Stimulated activated effector memory CD8-positive, alpha-beta T cell treated with anti-CD3 and anti-CD28 coated beads, Interleukin-12 subunit alpha, Interleukin-12 subunit beta, amount 100 ng/mL, for 72 hours (primary cell): ENCODE measurements around the gene SLC6A19.
A peak's percentile ranks its signal among the peaks of the same experiment; 100 is the strongest.

ENCODE experiments used
- ATAC-seq: fragments of 150-1000 bp; cut with Tn5 transposase; 2 replicates; pipeline ENCODE4 v1.10.0; 2021
- DNase-seq, 2 donors: peaks; one replicate each; pipeline ENCODE4 v3.0.0; 2021 to 2022; ENCODE audit warnings: low spot score in 2 of 2
- H3K27ac Mint-ChIP-seq: one replicate; pipeline ENCODE4 v1.8.0; 2022; ENCODE audit warnings: mild to moderate bottlenecking, mixed read lengths
- H3K36me3 Mint-ChIP-seq: one replicate; pipeline ENCODE4 v1.8.0; 2022; ENCODE audit warnings: mild to moderate bottlenecking, mixed read lengths
- H3K4me1 Mint-ChIP-seq: one replicate; pipeline ENCODE4 v1.8.0; 2022; ENCODE audit warnings: mixed read lengths
- H3K4me3 Mint-ChIP-seq: one replicate; pipeline ENCODE4 v1.8.0; 2022; ENCODE audit warnings: mild to moderate bottlenecking, mixed read lengths
- H3K9me3 Mint-ChIP-seq: one replicate; pipeline ENCODE4 v1.8.0; 2022; ENCODE audit warnings: mixed read lengths

The SLC6A19 gene

DNA sequence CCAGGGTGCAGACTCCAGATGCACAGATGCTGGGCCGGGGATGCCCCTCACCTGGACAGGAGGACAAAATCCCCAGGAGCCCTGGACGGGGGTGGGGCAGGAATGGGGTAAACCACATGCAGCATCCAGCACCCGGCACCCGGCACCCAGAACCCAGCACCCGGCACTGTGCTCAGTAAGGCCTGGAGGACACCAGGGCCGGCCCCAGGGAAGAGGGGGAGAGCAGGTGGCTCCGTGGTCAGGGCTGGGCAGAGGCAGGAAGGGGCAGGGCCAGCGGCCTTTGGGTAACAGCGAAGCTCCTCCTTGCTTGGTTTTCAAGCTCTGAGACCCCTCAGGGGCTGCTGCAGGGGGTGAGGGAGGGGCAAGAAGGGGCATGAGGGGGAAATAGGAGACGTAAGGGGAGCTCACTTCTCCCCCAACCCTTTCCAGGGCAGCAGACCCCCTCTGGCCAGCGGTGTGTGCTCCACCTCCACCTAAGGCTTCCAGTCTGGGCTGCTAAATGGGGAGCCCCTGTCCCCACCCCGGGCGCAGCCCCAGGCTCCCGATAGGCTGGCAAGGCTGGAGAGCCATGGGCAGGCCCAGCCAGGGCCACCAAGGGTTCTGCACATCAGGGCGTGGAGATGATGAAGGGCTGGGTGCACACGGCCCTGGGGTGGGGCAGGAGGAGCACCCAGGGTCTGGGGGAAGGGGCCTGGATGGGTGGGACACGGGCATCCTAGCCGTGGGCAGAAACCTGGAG is 17.8 kb upstream of the SLC6A19 start:
- H3K4me1 Mint-ChIP-seq: no peaks in the 10 kb centered on the region
- H3K4me3 Mint-ChIP-seq: no peak overlapping the region
- ATAC-seq (no peak), DNase-seq (no peak)
- no peaks in the 10 kb centered on the region for H3K36me3 Mint-ChIP-seq
- H3K9me3 Mint-ChIP-seq: no peaks in the 10 kb centered on the region
- H3K27ac Mint-ChIP-seq: no peak overlapping the region

DNA sequence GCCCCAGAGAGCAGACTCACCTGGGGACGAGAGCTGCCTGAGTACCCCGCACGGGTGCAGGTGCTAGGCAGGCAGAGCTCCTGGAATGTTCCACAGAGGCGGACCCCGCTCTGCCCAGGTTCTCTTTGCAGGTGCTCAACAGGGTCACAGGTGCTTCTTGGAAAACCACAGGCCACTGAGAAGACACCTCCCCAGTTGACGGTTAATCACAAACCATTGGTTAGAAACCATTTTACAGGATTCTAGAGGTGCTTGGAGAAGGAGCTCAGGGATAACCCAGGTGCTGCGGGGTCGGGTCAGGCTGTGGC is 17.3 kb upstream of the SLC6A19 start:
- Mint-ChIP-seq H3K27ac (no peak overlapping the region), H3K36me3 (no peaks in the 10 kb centered on the region), H3K9me3 (no peaks in the 10 kb centered on the region), H3K4me3 (no peak overlapping the region), H3K4me1 (no peaks in the 10 kb centered on the region)
- no peak for ATAC-seq
- no peak for DNase-seq

DNA sequence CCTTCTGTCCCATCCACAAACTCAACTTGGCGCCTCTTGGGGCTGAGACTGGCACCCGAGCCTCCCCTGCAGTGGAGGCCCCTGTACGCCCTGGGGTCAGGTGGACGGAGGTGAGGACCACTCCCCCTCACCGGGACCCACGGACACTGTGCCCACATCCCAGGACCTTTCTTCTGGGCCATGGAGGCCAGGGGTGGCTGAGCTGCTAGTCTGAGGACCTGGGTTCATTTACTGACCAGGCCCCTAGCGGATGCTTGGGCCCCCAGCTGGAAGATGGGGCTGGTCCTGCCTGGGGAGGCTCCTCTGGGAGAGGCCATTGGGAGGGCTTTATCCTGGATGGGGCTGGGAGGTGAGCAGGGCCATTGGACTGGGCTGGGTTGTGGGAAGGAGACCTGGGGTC is 16.9 kb upstream of the SLC6A19 start:
- no peaks in the 10 kb centered on the region for H3K9me3 Mint-ChIP-seq
- ATAC-seq (no peak), DNase-seq (no peak)
- no peak overlapping the region for H3K27ac Mint-ChIP-seq
- no peaks in the 10 kb centered on the region for H3K4me1 Mint-ChIP-seq
- no peak overlapping the region for H3K4me3 Mint-ChIP-seq
- no peaks in the 10 kb centered on the region for H3K36me3 Mint-ChIP-seq

DNA sequence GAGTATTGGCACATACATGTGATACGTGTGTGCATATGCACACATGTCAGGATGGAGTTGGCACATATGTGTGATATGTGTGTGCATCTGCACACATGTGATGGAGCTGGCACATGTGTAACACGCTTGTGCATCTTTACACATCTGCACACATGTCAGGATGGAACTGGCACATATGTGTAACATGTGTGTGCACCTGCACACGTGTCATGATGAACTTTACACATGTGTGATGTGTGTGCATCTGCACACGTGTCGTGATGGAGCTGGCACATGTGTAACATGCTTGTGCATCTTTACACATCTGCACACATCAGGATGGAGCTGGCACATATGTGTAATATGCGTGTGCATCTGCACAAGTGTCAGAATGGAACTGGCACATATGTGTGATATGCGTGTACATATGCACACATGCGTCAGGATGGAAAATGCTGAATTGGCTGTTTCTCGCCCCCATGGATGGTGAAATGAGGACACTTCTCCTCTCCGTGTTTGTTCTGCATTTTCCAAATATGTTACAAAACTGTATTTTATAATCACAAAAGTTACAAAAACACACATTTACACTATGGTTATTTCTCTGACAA is 16.3 kb upstream of the SLC6A19 start:
- H3K4me3 Mint-ChIP-seq: no peak overlapping the region
- DNase-seq: no peak
- no peak for ATAC-seq
- H3K9me3 Mint-ChIP-seq: no peaks in the 10 kb centered on the region
- H3K4me1 Mint-ChIP-seq: no peaks in the 10 kb centered on the region
- no peaks in the 10 kb centered on the region for H3K36me3 Mint-ChIP-seq
- no peak overlapping the region for H3K27ac Mint-ChIP-seq

DNA sequence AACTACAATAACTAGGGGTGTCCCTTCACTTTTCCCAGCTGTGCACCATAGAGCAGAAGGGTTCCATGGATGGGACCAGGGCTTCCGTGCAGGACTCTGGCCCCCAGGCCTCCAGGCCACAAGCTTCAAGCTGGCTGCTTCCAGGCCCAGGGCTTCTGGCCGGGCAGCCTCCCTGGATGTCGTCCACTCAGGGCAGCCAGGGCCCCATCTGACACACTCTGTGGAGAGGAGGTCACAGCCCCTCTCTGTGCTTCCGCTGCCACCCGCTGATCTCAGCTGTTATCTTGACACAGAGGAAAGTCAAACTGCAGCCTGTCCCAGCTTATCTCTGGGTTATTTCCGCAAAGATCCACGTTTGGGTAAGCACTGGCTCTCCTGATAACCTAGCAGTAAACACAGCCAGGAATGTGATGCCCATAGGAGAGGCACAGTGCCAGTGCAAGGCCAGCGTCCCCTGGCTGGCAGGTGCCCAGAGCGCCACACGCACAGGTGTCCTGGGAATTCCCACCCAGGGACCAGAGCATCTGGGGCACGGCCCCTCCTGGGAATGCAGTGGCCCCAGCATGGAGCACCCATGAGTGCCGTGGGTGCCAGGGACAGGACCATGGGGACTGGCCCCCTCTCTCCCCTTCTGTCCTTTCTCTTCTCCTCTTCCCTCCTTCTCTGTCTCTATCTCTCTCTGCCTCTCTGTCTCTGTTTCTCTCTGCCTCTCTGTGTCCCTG is 15.6 kb upstream of the SLC6A19 start:
- no peaks in the 10 kb centered on the region for H3K4me1 Mint-ChIP-seq
- ATAC-seq (no peak), DNase-seq (no peak)
- no peaks in the 10 kb centered on the region for H3K9me3 Mint-ChIP-seq
- H3K36me3 Mint-ChIP-seq: no peaks in the 10 kb centered on the region
- H3K27ac Mint-ChIP-seq: no peak overlapping the region
- no peak overlapping the region for H3K4me3 Mint-ChIP-seq

DNA sequence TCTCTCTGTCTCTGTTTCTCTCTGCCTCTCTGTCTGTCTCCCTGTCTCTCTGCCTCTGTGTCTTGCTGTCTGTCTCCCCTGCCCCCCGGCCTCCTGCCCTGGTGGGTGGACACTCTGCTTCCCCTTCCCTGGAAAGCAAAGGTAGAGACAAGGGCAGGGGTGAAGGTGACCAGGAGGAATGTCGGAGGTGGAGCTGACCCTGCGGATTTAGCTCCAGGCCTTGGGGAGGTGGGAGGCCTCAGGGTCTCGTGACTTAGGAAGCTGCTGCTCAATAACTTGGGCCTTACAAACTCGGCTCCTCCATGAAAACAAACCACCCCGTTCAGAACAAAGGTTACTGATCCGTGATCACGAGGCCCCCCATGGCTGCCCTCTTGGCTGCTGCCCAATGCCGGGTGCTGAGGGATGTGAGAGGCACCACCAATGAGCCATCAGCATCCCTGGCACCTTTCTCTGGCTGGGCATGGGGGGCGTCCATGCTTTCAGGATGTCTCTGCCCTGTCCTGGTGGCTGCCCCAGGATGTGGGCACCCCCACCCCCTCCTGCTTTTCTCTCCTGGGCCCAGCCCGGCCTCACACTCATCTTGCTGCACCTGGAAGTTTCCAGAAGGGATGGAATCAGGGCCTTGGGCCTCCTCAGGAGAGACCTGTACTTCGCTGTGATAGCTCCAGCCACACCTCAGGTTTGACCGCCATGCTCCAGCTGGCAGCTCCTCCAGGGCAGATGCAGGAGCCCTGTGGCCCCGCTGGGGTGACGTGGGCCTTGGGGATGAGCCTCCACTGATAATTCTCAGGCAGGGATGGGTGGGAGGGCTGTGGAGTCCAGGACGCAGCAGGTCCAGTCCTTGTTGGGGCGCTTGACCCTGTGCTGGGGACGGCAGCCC is 14.8 kb upstream of the SLC6A19 start:
- H3K4me1 Mint-ChIP-seq: no peaks in the 10 kb centered on the region

DNA sequence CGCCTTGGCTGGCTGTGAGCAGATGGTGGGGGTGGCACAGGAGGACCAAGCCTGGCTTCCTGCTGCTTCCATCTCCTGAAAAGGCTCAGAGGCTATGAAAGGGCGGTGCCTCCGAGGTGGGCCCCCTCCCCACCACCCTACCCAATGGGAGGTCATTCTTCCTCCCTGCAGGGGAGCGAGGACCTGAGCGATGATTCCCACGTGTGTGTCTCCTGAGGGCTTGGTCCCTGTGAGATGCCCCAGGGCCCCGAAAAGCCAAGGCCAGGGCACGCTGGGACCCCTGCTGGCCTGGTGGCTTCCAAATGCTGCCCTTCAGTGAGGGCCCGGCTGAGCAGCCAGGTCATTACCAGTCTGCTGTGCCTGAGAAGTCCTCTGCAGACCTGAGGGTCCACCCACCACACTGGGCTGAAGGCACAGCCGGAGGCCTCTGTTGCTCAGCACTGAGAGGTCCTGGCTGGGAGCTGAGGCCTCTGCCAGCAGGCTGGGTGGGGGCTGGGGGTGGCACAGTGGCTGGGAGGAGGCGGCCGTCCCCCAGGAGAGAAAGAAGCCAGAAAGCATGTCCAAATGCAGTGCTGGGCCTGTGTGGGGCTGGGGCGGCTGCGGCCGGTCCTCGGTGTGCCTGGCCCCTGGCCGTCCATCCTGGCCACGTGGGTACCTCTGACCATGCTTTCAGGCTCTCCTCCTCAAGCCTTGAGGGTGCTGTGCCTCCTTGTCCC is 14.0 kb upstream of the SLC6A19 start:
- Mint-ChIP-seq H3K36me3 (no peaks in the 10 kb centered on the region), H3K4me3 (no peak overlapping the region), H3K4me1 (no peaks in the 10 kb centered on the region), H3K27ac (no peak overlapping the region), H3K9me3 (no peaks in the 10 kb centered on the region)
- DNase-seq (no peak), ATAC-seq (no peak)

More for the DNA sequence above, 14.8 kb upstream of the SLC6A19 start:
- Mint-ChIP-seq H3K4me3 (no peak overlapping the region), H3K9me3 (no peaks in the 10 kb centered on the region), H3K27ac (no peak overlapping the region), H3K36me3 (no peaks in the 10 kb centered on the region)
- no peak for ATAC-seq
- DNase-seq: no peak

DNA sequence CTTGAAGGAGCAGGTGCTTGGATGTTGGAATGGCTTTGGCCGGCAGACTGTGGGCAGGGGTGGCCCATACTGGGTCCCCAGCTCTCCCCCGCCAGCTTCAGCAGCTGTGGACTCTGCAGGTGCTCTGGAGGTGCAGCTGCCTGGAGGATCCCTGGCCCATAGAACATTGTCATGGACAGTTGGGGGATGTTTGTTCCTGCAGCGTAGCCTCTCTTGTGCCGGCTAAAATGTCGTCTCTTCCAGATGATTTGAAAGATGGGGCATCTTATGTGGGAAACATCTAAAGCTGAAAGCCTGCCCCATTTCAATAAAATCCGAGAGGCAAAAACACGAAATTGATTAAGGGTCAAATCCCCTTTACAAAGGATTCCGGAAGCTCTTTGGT is 13.5 kb upstream of the SLC6A19 start:
- DNase-seq (no peak), ATAC-seq (no peak)
- H3K4me3 Mint-ChIP-seq: no peak overlapping the region
- no peaks in the 10 kb centered on the region for H3K9me3 Mint-ChIP-seq
- no peak overlapping the region for H3K27ac Mint-ChIP-seq
- no peaks in the 10 kb centered on the region for H3K4me1 Mint-ChIP-seq
- H3K36me3 Mint-ChIP-seq: no peaks in the 10 kb centered on the region

DNA sequence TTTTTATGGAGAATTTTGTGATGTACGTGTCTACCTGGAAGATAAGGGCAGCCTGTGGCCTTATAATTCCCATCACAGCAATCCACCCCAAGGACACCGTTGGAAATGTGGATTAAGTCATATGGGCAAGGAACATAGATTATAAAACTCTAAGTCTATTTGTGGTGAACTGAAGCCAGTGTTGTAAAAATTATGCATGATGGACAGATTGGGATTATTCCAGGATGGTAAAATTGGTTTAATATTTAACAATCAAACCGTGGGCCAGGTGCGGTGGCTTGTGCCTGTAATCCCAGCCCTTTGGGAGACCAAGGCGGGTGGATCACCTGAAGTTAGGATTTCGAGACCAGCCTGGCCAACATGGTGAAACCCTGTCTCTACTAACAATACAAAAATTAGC is 12.9 kb upstream of the SLC6A19 start:
- no peaks in the 10 kb centered on the region for H3K4me1 Mint-ChIP-seq
- H3K36me3 Mint-ChIP-seq: no peaks in the 10 kb centered on the region
- no peaks in the 10 kb centered on the region for H3K9me3 Mint-ChIP-seq
- ATAC-seq (no peak), DNase-seq (no peak)
- H3K4me3 Mint-ChIP-seq: no peak overlapping the region
- no peak overlapping the region for H3K27ac Mint-ChIP-seq

DNA sequence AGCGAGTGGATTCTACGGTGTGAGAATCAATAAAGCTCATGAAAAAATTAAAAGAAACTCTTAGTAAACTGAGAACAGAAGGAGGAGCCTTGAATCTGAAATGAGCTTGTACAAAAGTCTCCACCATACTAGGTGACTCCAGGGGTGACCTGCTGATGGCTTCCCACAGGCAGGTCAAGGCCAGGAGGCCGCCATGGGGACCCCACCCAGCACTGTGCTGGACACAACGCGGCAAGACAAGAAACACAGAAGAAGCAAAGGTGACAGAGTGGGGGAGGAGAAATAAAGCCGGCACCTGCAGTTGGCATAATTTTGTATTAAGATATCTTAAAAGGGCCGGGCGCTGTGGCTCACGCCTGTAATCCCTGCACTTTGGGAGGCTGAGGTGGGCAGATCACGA is 12.1 kb upstream of the SLC6A19 start:
- H3K4me1 Mint-ChIP-seq: no peaks in the 10 kb centered on the region
- DNase-seq (no peak), ATAC-seq (no peak)
- no peaks in the 10 kb centered on the region for H3K9me3 Mint-ChIP-seq
- H3K4me3 Mint-ChIP-seq: no peak overlapping the region
- no peak overlapping the region for H3K27ac Mint-ChIP-seq
- no peaks in the 10 kb centered on the region for H3K36me3 Mint-ChIP-seq

DNA sequence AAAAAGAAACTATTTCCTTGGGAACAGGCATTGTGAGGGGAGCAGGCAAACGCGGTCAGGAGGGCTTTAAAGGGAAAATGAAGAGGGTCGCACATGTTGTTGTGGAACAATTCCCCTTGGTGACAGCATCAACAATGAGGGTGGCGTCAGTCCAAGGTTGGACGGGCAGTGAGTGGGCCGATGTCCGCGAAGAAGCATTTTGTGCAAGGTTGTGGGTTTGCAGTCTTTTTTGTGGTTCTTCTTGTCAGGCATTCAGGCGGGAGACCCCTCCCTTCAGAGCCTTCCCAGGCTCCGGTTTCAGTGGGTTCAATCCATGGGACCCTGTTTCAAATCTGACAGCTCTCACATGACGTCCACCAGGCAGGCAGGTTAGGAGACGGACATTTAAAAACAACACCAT is 11.1 kb upstream of the SLC6A19 start:
- H3K27ac Mint-ChIP-seq: no peak overlapping the region
- H3K9me3 Mint-ChIP-seq: no peaks in the 10 kb centered on the region
- H3K4me3 Mint-ChIP-seq: no peak overlapping the region
- DNase-seq (no peak), ATAC-seq (no peak)
- no peaks in the 10 kb centered on the region for H3K36me3 Mint-ChIP-seq
- H3K4me1 Mint-ChIP-seq: no peaks in the 10 kb centered on the region

DNA sequence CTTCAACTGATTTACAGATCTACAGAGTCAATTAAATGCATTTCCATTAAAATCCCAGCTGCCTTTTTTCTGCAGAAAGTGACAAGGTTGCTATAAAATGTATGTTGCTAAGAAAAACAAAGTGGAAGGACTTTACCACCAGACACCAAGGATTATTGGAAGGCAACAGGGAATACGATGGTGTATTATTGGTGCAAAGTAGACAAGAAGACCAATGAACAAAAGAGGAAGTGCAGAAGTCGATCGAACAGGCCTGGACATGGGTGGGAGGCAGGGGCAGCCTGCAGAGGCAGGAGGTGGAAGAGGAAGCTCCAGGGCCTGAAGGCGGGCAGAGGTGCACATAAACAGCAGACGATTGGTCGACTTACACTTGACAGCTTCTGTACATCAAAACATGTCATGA is 10.6 kb upstream of the SLC6A19 start:
- H3K4me3 Mint-ChIP-seq: no peak overlapping the region
- no peak for DNase-seq
- H3K36me3 Mint-ChIP-seq: no peaks in the 10 kb centered on the region
- H3K27ac Mint-ChIP-seq: no peak overlapping the region
- H3K4me1 Mint-ChIP-seq: no peaks in the 10 kb centered on the region
- ATAC-seq: no peak
- no peaks in the 10 kb centered on the region for H3K9me3 Mint-ChIP-seq

DNA sequence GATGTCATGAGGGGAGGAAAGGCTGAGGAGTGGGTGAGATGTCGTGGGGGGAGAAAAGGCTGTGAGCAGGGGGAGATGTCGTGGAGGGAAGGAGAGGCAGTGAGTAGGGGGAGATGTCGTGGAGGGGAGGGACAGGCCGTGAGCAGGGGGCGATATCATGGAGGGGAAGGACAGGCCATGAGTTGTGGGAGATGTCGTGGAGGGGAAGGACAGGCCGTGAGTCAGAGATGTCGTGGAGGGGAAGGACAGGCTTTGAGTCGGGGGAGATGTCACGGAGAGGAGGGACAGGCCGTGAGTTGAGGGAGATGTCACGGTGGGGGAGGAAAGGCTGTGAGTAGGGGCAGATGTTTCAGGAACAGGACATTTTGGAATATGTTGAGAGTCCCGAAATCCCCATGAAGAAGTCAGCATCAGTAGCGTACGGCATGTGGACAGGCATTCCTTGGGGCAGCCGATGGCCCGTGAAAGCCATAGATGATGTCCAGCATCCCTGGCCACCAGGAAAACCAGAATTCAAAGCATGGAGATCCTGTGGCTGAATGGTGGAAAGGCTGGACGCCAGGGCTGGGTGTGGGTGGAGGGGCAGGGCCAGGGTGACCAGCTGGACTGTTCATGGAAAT is 8.3 kb upstream of the SLC6A19 start:
- ATAC-seq (no peak), DNase-seq (no peak)
- H3K4me3 Mint-ChIP-seq: no peak overlapping the region
- no peaks in the 10 kb centered on the region for H3K4me1 Mint-ChIP-seq
- H3K36me3 Mint-ChIP-seq: no peaks in the 10 kb centered on the region
- H3K27ac Mint-ChIP-seq: no peak overlapping the region
- H3K9me3 Mint-ChIP-seq: no peaks in the 10 kb centered on the region

DNA sequence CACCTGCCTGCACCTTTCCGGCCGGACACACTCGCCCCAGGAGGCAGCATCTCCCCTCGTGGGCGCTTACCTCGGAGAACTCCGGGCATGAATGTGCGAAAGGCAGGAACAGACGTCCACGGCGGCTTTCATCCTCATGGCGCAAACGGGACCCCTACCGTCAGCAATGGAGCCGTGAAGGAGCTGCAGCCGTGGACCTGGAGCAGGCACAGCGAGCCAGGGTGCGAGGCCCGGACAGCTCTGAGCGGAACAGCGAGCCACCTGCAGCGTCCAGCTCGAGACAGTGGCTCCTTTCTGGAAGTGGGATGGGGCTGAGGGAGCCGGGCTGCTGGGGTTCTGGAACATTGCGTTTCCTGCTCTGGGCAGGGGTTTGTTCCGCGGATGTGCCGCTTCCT is 7.8 kb upstream of the SLC6A19 start:
- Mint-ChIP-seq H3K4me3 (no peak overlapping the region), H3K36me3 (no peaks in the 10 kb centered on the region), H3K9me3 (no peaks in the 10 kb centered on the region), H3K27ac (no peak overlapping the region), H3K4me1 (no peaks in the 10 kb centered on the region)
- peak; percentile 34 for ATAC-seq
- no peak for DNase-seq

DNA sequence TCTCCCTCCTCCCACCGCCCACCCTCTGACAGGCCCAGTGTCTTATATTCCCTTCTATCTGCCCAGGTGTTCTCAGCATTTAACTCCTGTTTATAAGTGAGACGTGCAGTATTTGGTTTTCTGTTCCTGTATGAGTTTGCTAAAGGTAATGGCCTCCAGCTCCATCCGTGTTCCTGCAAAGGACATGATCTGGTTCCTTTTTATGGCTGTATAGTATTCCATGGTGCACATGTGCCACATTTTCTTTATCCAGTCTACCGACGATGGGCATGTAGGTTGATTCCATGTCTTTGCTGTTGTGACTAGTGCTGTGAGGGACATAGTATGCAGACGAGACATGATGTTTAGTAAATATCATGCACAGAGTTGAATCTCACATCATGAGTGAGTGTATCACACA is 7.0 kb upstream of the SLC6A19 start:
- no peak for ATAC-seq
- no peak for DNase-seq
- H3K4me1 Mint-ChIP-seq: no peaks in the 10 kb centered on the region
- no peaks in the 10 kb centered on the region for H3K9me3 Mint-ChIP-seq
- H3K27ac Mint-ChIP-seq: no peak overlapping the region
- H3K36me3 Mint-ChIP-seq: no peaks in the 10 kb centered on the region
- H3K4me3 Mint-ChIP-seq: no peak overlapping the region
